ENCODE measurements around the gene REEP3.
"Not testable (repeated sequence)": the region's sequence is repeated elsewhere in the genome, so short reads cannot be mapped to it uniquely, and the experiment has no call there.

The REEP3 gene

GRCh38 chr10:63491588-63492316, 29.4 kb upstream of the REEP3 start:
- Histone ChIP-seq H3K9me3 (ENCODE audit: control insufficient read depth, low read length) (no peaks in the 10 kb centered on the region), H3K9ac (no peak overlapping the region), H2AFZ (peak overlapping the region; percentile 30), H3K4me1 (peaks cover 2% of the 10 kb centered on the region), H3K4me2 (ENCODE audit: low read length) (peak overlapping the region; percentile 30), H3K79me2 (peaks cover 41% of the 10 kb centered on the region), H3K27ac (peak overlapping the region; percentile 43), H3K36me3 (ENCODE audit: control insufficient read depth, insufficient read depth, low read length) (no peaks in the 10 kb centered on the region), H3K4me3 (ENCODE audit: low read depth, low read length) (no peak overlapping the region), H3K27me3 (ENCODE audit: control insufficient read depth, insufficient read depth, low read length) (no peaks in the 10 kb centered on the region)
- TF ChIP-seq CTCF (IDR thresholded peaks at IDR 0.05): no peak

- not testable (repeated sequence) for H3K9me3 ChIP-seq (ENCODE audit: control insufficient read depth, low read length); H3K4me3 ChIP-seq (ENCODE audit: low read depth, low read length); H3K27me3 ChIP-seq (ENCODE audit: control insufficient read depth, insufficient read depth, low read length); H3K4me2 ChIP-seq (ENCODE audit: low read length); H3K4me1 ChIP-seq; H3K9ac ChIP-seq; H3K36me3 ChIP-seq (ENCODE audit: control insufficient read depth, insufficient read depth, low read length); H2AFZ ChIP-seq
- peaks cover 44% of the 10 kb centered on the region for H3K79me2 ChIP-seq
- peak overlapping the region; percentile 43 for H3K27ac ChIP-seq
Observed at GRCh38 chr10:63492317-63492690, 28.9 kb upstream of the REEP3 start.

DNA sequence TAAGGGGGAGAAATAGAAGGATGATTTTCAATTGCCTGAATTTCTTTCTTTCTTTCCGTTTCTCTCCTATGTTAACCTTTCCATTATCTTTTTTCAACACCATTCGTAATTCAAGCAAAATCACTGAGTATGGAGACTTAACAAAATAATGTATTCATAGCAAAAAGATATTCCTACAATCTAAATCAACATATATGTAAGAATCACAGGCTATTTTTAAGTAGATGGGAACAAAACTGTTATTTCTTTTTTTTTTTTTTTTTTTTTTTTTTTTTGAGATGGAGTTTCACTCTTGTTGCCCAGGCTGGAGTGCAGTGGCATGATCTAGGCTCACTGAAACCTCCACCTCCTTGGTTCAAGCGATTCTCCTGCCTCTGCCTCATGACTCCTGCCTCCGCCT, 28.2 kb upstream of the REEP3 start:
- no peak for TF ChIP-seq CTCF (IDR thresholded peaks at IDR 0.05)
- Histone ChIP-seq H3K36me3 (ENCODE audit: control insufficient read depth, insufficient read depth, low read length) (no peaks in the 10 kb centered on the region), H3K4me2 (ENCODE audit: low read length) (no peak overlapping the region), H3K4me1 (peaks cover 5% of the 10 kb centered on the region), H3K9ac (no peak overlapping the region), H3K27ac (no peak overlapping the region), H3K27me3 (ENCODE audit: control insufficient read depth, insufficient read depth, low read length) (no peaks in the 10 kb centered on the region), H3K4me3 (ENCODE audit: low read depth, low read length) (no peak overlapping the region), H3K9me3 (ENCODE audit: control insufficient read depth, low read length) (no peaks in the 10 kb centered on the region), H3K79me2 (peaks cover 45% of the 10 kb centered on the region), H2AFZ (no peak overlapping the region)

DNA sequence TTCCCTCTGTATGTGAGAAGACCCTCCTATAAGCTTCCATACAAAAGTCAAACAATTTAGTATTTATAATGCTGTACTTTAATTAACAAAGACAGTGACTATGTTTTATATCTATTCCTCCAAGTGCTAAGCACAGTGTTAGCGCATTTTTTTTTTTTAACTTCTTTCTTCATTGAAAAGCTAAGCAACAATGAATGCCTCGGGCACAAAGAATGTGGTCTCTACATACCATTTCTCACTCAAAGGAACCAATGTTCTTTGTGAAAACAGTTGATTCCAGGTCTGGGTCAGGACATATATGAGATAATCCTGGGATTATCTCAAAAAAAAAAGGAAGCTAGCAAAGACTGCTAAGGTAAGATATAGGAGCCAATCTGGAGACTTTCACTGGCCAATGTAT, 26.2 kb upstream of the REEP3 start:
- no peak overlapping the region for H2AFZ ChIP-seq
- no peak for TF ChIP-seq CTCF (IDR thresholded peaks at IDR 0.05)
- peaks cover 34% of the 10 kb centered on the region for H3K79me2 ChIP-seq
- H3K4me1 ChIP-seq: peaks cover 12% of the 10 kb centered on the region
- no peaks in the 10 kb centered on the region for H3K27me3 ChIP-seq (ENCODE audit: control insufficient read depth, insufficient read depth, low read length)
- no peaks in the 10 kb centered on the region for H3K36me3 ChIP-seq (ENCODE audit: control insufficient read depth, insufficient read depth, low read length)
- no peak overlapping the region for H3K4me2 ChIP-seq (ENCODE audit: low read length)
- no peak overlapping the region for H3K9ac ChIP-seq
- no peaks in the 10 kb centered on the region for H3K9me3 ChIP-seq (ENCODE audit: control insufficient read depth, low read length)
- H3K27ac ChIP-seq: no peak overlapping the region
- no peak overlapping the region for H3K4me3 ChIP-seq (ENCODE audit: low read depth, low read length)

- Histone ChIP-seq H3K4me2 (ENCODE audit: low read length) (no peak overlapping the region), H2AFZ (no peak overlapping the region), H3K36me3 (ENCODE audit: control insufficient read depth, insufficient read depth, low read length) (no peaks in the 10 kb centered on the region), H3K27ac (no peak overlapping the region), H3K9ac (no peak overlapping the region), H3K27me3 (ENCODE audit: control insufficient read depth, insufficient read depth, low read length) (no peaks in the 10 kb centered on the region), H3K9me3 (ENCODE audit: control insufficient read depth, low read length) (no peaks in the 10 kb centered on the region), H3K4me3 (ENCODE audit: low read depth, low read length) (no peak overlapping the region), H3K4me1 (peaks cover 12% of the 10 kb centered on the region), H3K79me2 (peaks cover 28% of the 10 kb centered on the region)
- TF ChIP-seq CTCF (IDR thresholded peaks at IDR 0.05): no peak
Observed at GRCh38 chr10:63496561-63496960, 24.6 kb upstream of the REEP3 start.

Measured in parathyroid adenoma (tissue), 2 donors.